ENCODE data around the gene SPATA13.

SPATA13 gene

GRCh38 chr13:24179486-24179850, 18.9 kb downstream of the SPATA13 start:
- Histone ChIP-seq H3K36me3 (replicated peaks; ENCODE audit: low read depth, low read length) (peaks cover 4% of the 10 kb centered on the region), H3K27me3 (ENCODE audit: low read depth, low read length) (no peaks in the 10 kb centered on the region), H3K9me3 (ENCODE audit: insufficient read depth, low read length) (no peaks in the 10 kb centered on the region), H3K9ac (ENCODE audit: low read length) (no peak overlapping the region), H3K27ac (ENCODE audit: low read length) (no peak overlapping the region), H2AFZ (ENCODE audit: low read depth, low read length) (no peak overlapping the region), H3K4me2 (ENCODE audit: low read length) (no peak overlapping the region), H3K4me1 (ENCODE audit: low read length) (peaks cover 9% of the 10 kb centered on the region), H3K79me2 (ENCODE audit: low read length) (peaks cover 3% of the 10 kb centered on the region; the same call in 1 of the 2 replicates), H4K20me1 (ENCODE audit: insufficient read depth, low read length) (no peaks in the 10 kb centered on the region), H3K4me3 (ENCODE audit: low read length) (no peak overlapping the region)
- TF ChIP-seq CTCF (IDR thresholded peaks at IDR 0.05; ENCODE audit: low read depth, low read length) (no peak), EZH2phosphoT487 (IDR thresholded peaks at IDR 0.05; ENCODE audit: low read depth) (no peak)

GRCh38 chr13:24180750-24181377, 20.3 kb downstream of the SPATA13 start:
- no peak overlapping the region for H3K27ac ChIP-seq (ENCODE audit: low read length)
- H3K4me3 ChIP-seq (ENCODE audit: low read length) = no peak overlapping the region
- peaks cover 3% of the 10 kb centered on the region; the same call in 1 of the 2 replicates for H3K79me2 ChIP-seq (ENCODE audit: low read length)
- no peak overlapping the region for H2AFZ ChIP-seq (ENCODE audit: low read depth, low read length)
- H3K9me3 ChIP-seq (ENCODE audit: insufficient read depth, low read length) = no peaks in the 10 kb centered on the region
- H3K4me2 ChIP-seq (ENCODE audit: low read length) = no peak overlapping the region
- H3K4me1 ChIP-seq (ENCODE audit: low read length) = peaks cover 9% of the 10 kb centered on the region
- TF ChIP-seq CTCF (IDR thresholded peaks at IDR 0.05; ENCODE audit: low read depth, low read length) (no peak), EZH2phosphoT487 (IDR thresholded peaks at IDR 0.05; ENCODE audit: low read depth) (no peak)
- no peaks in the 10 kb centered on the region for H3K27me3 ChIP-seq (ENCODE audit: low read depth, low read length)
- no peaks in the 10 kb centered on the region for H4K20me1 ChIP-seq (ENCODE audit: insufficient read depth, low read length)
- H3K9ac ChIP-seq (ENCODE audit: low read length) = no peak overlapping the region
- peaks cover 4% of the 10 kb centered on the region for H3K36me3 ChIP-seq (replicated peaks; ENCODE audit: low read depth, low read length)

GRCh38 chr13:24181991-24182702, 21.6 kb downstream of the SPATA13 start:
- Histone ChIP-seq H3K79me2 (ENCODE audit: low read length) (peaks cover 3% of the 10 kb centered on the region; the same call in 1 of the 2 replicates), H4K20me1 (ENCODE audit: insufficient read depth, low read length) (no peaks in the 10 kb centered on the region), H2AFZ (ENCODE audit: low read depth, low read length) (no peak overlapping the region), H3K36me3 (replicated peaks; ENCODE audit: low read depth, low read length) (peaks cover 4% of the 10 kb centered on the region), H3K4me1 (ENCODE audit: low read length) (peaks cover 9% of the 10 kb centered on the region), H3K9ac (ENCODE audit: low read length) (no peak overlapping the region), H3K9me3 (ENCODE audit: insufficient read depth, low read length) (no peaks in the 10 kb centered on the region), H3K27me3 (ENCODE audit: low read depth, low read length) (no peaks in the 10 kb centered on the region), H3K27ac (ENCODE audit: low read length) (no peak overlapping the region), H3K4me2 (ENCODE audit: low read length) (peak overlapping the region; percentile 13; the same call in 1 of the 2 replicates), H3K4me3 (ENCODE audit: low read length) (no peak overlapping the region)
- no peak for TF ChIP-seq EZH2phosphoT487 (IDR thresholded peaks at IDR 0.05; ENCODE audit: low read depth)
- TF ChIP-seq CTCF (IDR thresholded peaks at IDR 0.05; ENCODE audit: low read depth, low read length) = no peak

- H3K4me1 ChIP-seq (ENCODE audit: low read length) = peaks cover 9% of the 10 kb centered on the region
- no peak overlapping the region for H3K4me3 ChIP-seq (ENCODE audit: low read length)
- peak overlapping the region; percentile 13; the same call in 1 of the 2 replicates for H3K4me2 ChIP-seq (ENCODE audit: low read length)
- H2AFZ ChIP-seq (ENCODE audit: low read depth, low read length) = no peak overlapping the region
- peaks cover 3% of the 10 kb centered on the region; the same call in 1 of the 2 replicates for H3K79me2 ChIP-seq (ENCODE audit: low read length)
- no peak overlapping the region for H3K27ac ChIP-seq (ENCODE audit: low read length)
- H3K27me3 ChIP-seq (ENCODE audit: low read depth, low read length) = no peaks in the 10 kb centered on the region
- H3K9me3 ChIP-seq (ENCODE audit: insufficient read depth, low read length) = no peaks in the 10 kb centered on the region
- no peak overlapping the region for H3K9ac ChIP-seq (ENCODE audit: low read length)
- peaks cover 4% of the 10 kb centered on the region for H3K36me3 ChIP-seq (replicated peaks; ENCODE audit: low read depth, low read length)
- TF ChIP-seq CTCF (IDR thresholded peaks at IDR 0.05; ENCODE audit: low read depth, low read length) (no peak), EZH2phosphoT487 (IDR thresholded peaks at IDR 0.05; ENCODE audit: low read depth) (no peak)
- no peaks in the 10 kb centered on the region for H4K20me1 ChIP-seq (ENCODE audit: insufficient read depth, low read length)
These were observed 22.2 kb downstream of the SPATA13 start for GRCh38 chr13:24182703-24183081.

Data from OCI-LY3 (cell line).